Measurements from ENCODE around the gene SLIT3.
"Not testable (repeated sequence)": the region's sequence is repeated elsewhere in the genome, so short reads cannot be mapped to it uniquely, and the experiment has no call there.

Gene SLIT3

GRCh38 chr5:169114466-169115065 lies 186.4 kb downstream of the SLIT3 start:
- no peak for DNase-seq

DNA sequence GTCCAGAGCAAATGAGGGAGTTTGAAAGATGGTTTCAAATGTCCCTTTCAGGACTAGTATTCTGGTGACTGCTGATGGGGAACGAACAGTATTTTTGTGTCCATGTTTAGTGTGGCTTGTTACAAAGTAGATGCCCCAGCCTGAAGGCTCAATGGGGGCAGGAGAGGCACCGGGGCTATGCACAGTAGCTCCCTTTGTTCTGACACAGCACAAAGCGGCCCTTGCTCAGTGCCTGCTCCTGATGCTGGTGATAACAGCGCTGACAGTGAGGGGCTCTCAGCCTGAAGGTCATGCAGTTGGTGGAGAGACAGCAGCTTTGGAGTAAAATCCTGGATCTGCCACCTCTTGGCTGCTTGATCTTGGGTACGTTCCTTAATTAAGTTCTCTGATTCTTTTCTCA lies 188.9 kb downstream of the SLIT3 start:
- DNase-seq, result peak in 19 of 56 donors; percentile 2 to 41 (median 12)

- no peak for DNase-seq
Measured at GRCh38 chr5:169106911-169107706, 193.8 kb downstream of the SLIT3 start.

GRCh38 chr5:169105582-169105981 lies 195.4 kb downstream of the SLIT3 start:
- not testable (repeated sequence) for DNase-seq

DNA sequence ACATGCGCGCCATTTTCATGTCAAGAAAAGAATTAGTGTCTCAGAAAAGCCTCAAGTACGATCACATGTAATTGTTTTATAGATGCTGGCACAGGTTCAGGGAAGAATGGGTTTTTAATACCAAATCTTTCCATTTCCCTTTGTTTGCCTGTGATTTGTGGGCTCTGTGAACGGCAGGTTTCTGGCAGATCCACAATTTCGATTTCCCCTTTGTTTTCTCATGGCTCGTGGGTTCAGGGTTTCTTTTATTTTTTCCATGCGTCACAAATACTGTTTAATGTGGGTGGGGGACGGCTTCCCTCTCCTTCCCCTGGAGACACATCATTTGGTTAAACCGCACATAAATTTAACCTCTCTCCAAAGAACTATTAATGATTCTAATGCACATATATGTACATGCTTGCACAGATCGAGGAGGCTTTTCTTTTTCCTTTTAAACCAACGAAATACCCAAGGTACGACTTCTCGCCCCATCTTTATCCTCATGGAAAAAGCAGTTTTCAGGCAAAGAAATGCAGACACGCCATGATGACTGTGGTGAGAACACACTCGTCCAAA lies 195.9 kb downstream of the SLIT3 start:
- DNase-seq, result no peak

GRCh38 chr5:169103586-169104181 lies 197.3 kb downstream of the SLIT3 start:
- no peak for DNase-seq

GRCh38 chr5:169101966-169102365 lies 199.0 kb downstream of the SLIT3 start:
- DNase-seq, result no peak

DNA sequence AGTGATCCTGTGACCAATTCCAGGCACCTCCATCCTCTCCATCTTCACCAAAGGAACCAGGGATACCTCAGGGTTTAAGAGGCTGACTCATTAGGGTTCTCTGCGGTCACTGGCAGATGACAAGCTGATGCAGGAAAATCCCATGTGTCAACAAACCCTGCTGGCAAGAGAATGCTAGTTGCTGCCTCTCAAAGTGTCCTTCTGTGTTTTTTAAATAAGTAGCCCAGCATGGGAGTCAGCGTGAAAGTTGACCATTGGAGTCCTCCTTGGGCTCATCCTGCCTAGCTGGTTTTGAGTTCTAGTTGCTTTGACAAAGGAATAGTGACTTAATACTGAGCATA lies 200.2 kb downstream of the SLIT3 start:
- no peak for DNase-seq

- no peak for DNase-seq
Measured at GRCh38 chr5:169099801-169100734, 200.9 kb downstream of the SLIT3 start.

DNA sequence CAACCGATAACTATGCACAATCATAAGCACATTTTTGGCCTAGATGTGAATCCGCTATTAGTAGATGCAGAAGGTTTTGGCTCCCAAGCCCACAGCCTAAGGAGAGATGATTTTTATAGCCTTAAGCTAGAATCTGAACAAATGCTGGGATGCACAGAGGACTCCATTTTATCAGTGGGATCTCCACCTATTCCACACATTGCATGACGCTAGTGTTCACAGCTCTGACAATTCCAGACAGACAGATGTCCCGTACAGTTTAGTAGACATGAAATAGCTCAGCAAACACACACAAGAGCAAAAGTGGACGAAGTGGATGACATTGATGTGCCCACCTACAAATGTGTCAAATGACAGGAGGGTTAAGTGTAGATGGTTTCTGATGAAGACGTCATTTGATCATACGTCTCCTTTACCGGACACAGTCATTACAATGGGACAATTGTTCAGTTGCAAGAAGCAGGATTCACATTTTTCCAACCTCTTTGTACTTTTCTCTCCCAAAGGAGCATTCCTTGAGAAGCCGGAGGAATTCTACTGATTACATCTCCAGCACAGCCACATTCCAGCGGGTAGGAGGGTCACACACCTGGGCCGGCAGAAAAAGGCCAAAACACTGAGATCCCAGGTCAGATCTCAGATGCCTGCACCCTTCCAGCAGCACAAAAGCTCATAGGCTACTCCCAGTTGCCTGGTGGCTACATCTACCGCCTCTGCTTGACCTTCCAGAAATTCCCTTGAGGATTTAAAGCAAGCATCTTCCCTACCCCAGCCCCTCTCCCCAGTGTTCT lies 202.4 kb downstream of the SLIT3 start:
- DNase-seq, result no peak

DNA sequence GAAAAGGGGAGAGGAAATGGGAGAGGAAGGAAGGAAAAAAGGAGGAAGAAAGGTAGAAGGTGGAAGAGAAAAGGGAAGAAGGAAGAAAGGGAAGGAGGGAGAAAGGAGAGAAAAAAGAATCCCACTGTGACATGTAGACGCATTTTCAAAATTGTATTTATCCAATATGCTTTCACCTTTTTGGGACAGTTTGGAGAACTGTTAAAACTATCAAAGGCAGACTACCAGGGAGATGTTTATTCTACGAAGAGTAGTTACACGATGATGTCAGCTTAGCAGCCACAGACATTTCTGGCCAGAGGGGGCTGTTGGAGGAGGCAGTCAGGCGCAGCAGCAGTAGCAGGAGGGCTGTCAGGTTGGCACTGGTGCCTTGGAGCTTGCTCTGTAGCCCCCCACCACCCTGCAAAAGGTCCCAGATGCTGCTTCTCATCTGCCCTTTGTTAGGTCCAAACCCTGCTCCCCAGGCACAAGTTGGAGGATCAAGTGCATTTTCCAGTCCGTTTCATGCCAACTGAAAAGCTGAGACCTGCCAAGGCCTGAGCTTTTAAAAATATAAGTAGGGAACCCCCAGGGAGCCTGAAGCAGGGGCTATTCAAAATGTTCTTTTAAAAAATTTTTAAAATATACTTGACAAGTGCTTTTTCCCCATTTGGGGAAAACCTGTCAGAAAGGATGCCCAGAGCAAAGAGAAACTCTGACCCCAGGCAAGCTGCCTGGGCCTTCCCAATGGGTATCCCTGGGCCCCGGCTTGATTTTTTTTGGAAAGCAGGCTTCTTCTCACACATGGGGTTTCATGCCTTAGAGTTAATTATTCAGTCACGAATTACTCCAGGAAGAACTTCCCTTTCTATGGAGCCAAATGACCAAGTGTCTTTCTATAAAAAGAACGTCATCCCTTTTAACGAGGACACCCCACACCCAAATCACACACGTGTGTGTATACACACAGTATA lies 203.3 kb downstream of the SLIT3 start:
- DNase-seq, result no peak

DNA sequence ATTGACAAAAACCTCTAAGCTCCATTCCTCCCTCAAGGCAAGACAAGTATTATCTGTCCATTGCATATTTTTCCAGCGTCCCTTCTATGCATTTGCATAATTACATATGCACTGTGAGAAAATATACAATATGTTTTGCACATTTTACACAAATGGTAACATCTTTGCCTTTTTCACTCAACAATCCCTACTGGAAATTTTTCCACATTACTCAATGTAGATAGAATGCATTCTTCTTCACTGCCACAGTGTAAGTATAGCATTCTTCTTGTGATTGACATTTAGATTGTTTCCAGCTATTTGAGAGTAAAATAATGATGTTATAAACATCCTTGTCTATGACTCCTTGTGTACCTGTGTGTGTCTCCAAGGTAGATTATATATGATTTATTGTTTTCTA lies 205.0 kb downstream of the SLIT3 start:
- DNase-seq, result no peak

- no peak for DNase-seq
Measured at GRCh38 chr5:169095410-169095960, 205.5 kb downstream of the SLIT3 start.

- DNase-seq, result no peak
Measured at GRCh38 chr5:169094586-169095409, 206.1 kb downstream of the SLIT3 start.

GRCh38 chr5:169091396-169091980 lies 209.5 kb downstream of the SLIT3 start:
- no peak for DNase-seq

DNA sequence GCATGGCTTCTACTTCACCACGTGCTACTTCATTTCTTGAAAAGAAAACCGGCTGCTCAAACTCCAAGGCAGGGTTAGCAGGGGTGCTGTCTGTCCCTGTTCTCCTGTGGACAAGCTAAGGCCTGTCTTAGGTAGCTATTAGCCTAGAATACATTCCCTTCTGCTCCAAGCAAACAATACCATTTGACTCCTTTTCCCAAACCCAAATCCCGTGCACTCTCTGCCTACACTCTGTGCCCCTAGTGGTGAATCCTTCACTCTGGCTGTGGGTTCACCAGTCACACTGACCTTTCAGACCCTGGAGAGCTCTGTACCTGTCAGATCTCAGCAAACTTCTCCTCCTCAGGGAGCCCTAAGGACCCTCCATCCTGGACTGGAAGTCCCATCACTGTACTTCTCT lies 211.6 kb downstream of the SLIT3 start:
- no peak for DNase-seq

DNA sequence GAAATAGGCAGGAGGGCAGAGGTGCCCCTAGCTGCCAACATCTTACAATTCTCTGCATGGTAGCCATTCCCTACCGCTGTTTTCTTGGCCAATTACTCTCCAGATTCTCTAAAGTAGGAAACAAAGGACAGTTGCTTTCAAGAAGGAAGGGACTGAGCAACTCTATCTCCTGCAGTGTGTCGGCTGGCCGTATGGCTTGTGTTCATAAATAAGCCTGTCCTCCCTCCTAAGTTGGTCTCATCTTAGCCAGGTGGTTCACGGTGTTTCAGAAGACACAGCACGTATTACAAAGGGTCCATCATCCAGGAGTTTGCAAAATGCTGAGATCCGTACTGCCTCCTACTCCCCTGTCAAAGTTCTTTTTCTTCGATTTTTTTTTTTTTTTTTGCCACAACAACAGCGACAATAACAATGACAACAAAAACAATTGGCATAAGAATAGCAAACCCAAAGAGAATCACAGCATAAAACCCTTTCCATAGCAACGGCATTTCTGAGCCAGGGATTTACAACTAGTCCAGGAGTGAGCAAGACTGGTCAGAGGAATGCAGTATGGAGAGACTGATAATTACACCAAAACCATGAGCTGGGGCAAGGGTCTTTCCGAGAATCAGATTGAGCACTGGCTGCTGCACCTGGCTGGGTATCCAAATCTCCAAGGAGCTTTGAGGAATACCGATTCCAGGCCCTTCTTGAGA lies 212.8 kb downstream of the SLIT3 start:
- no peak for DNase-seq
